SK-N-SH treated with all-trans-retinoic acid at 6 μM for 48 hours (cell line): Measurements from ENCODE around the gene FOXQ1.

Experiments used
- ARNTL ChIP-seq: fragments of 450-650 bp; formaldehyde crosslinking; IDR thresholded peaks from 2 replicates; pipeline ENCODE4 v1.5.0; 2020; ENCODE audit warnings: low read depth, mild to moderate bottlenecking, moderate library complexity, borderline replicate concordance
- PPARA ChIP-seq: fragments of 250-450 bp; sonication (Bioruptor Pico); IDR thresholded peaks from 2 replicates; pipeline ENCODE4 v1.5.0; 2020; ENCODE audit warnings: mild to moderate bottlenecking, borderline replicate concordance
- SNAI2 ChIP-seq: fragments of 250-450 bp; sonication (Bioruptor Pico); IDR thresholded peaks from 2 replicates; pipeline ENCODE4 v1.5.0; 2020; ENCODE audit warnings: mild to moderate bottlenecking, moderate library complexity
- TCF4 ChIP-seq: fragments of 250-450 bp; sonication (Bioruptor Pico); IDR thresholded peaks from 2 replicates; pipeline ENCODE4 v1.8.0; 2021; ENCODE audit warnings: mild to moderate bottlenecking, moderate library complexity, borderline replicate concordance
- ZFP30 ChIP-seq: fragments of 450-650 bp; formaldehyde crosslinking; IDR thresholded peaks from 2 replicates; pipeline ENCODE4 v1.5.0; 2022; ENCODE audit warnings: mild to moderate bottlenecking, moderate library complexity
- TF ChIP-seq, protein P1 (sequence below): fragments of 250-450 bp; sonication (Bioruptor Pico); IDR thresholded peaks from 2 replicates; pipeline ENCODE4 v1.8.0; 2021; ENCODE audit warnings: low read depth, mild to moderate bottlenecking, moderate library complexity, borderline replicate concordance
- TF ChIP-seq, protein P2 (sequence below): fragments of 250-450 bp; sonication (Bioruptor Pico); IDR thresholded peaks from 2 replicates; pipeline ENCODE4 v1.5.1; 2020; ENCODE audit warnings: low read depth, mild to moderate bottlenecking, moderate library complexity

DNA sequence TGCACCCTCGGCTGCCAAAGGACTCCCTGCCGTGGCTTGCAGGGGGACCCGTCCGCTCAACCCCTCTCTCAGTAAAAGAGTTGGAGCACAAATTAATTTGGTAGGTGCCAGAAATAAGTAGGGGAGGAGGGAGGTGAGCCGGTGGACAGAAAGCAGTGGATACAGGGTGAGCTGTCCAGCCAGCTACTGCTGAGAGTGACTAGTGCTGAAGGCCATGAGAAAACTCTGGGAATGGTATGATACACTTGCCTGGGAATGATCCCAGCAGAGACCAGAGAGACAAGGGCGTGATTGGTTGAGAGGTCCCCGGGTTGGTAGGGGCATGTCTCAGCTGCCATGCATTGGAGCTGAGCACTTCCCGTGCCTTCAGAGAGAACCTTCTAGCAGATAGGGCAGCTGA, 15.7 kb downstream of the FOXQ1 start:
- no peak for TF ChIP-seq PPARA
- no peak for TF ChIP-seq ARNTL (CRISPR knock-in tag)
- TF ChIP-seq, protein P1, sequence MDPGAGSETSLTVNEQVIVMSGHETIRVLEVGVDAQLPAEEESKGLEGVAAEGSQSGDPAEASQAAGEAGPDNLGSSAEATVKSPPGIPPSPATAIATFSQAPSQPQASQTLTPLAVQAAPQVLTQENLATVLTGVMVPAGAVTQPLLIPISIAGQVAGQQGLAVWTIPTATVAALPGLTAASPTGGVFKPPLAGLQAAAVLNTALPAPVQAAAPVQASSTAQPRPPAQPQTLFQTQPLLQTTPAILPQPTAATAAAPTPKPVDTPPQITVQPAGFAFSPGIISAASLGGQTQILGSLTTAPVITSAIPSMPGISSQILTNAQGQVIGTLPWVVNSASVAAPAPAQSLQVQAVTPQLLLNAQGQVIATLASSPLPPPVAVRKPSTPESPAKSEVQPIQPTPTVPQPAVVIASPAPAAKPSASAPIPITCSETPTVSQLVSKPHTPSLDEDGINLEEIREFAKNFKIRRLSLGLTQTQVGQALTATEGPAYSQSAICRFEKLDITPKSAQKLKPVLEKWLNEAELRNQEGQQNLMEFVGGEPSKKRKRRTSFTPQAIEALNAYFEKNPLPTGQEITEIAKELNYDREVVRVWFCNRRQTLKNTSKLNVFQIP (CRISPR knock-in tag), result no peak
- TF ChIP-seq, protein P2, sequence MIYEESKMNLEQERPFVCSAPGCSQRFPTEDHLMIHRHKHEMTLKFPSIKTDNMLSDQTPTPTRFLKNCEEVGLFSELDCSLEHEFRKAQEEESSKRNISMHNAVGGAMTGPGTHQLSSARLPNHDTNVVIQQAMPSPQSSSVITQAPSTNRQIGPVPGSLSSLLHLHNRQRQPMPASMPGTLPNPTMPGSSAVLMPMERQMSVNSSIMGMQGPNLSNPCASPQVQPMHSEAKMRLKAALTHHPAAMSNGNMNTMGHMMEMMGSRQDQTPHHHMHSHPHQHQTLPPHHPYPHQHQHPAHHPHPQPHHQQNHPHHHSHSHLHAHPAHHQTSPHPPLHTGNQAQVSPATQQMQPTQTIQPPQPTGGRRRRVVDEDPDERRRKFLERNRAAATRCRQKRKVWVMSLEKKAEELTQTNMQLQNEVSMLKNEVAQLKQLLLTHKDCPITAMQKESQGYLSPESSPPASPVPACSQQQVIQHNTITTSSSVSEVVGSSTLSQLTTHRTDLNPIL (CRISPR knock-in tag), result no peak
- no peak for TF ChIP-seq TCF4 (CRISPR knock-in tag)
- no peak for TF ChIP-seq ZFP30 (CRISPR knock-in tag)
- no peak for TF ChIP-seq SNAI2 (CRISPR knock-in tag)
